Mesenchymal stem cell (in vitro differentiated cells and primary cell): ENCODE measurements around the gene COX19.
"Not testable (repeated sequence)": the region's sequence is repeated elsewhere in the genome, so short reads cannot be mapped to it uniquely, and the experiment has no call there.

Experiments
- DNase-seq: peaks from one replicate; pipeline ENCODE4 v3.0.0-alpha.2; 2013
- H2AFZ ChIP-seq: one replicate; pipeline ENCODE4 v1.6.1; 2013; ENCODE audit warnings: low read depth, mild to moderate bottlenecking, control low read depth, inconsistent platforms, low read length, moderate library complexity
- H2AK5ac ChIP-seq: 2 replicates; pipeline ENCODE4 v1.6.1; 2013; ENCODE audit warnings: low read length, moderate library complexity, mild to moderate bottlenecking, inconsistent platforms; ENCODE audit not compliant: severe bottlenecking
- H2BK120ac ChIP-seq: one replicate; pipeline ENCODE4 v1.6.1; 2013; ENCODE audit warnings: low read depth, mild to moderate bottlenecking, inconsistent platforms, low read length, moderate library complexity
- H2BK12ac ChIP-seq, 2 experiments: one replicate each; pipeline ENCODE4 v1.6.1; 2013; ENCODE audit warnings: inconsistent platforms in 2 of 2, low read length in 2 of 2, mild to moderate bottlenecking in 2 of 2, moderate library complexity in 2 of 2, control low read depth in 1 of 2
- H2BK15ac ChIP-seq: one replicate; pipeline ENCODE4 v1.6.1; 2013; ENCODE audit warnings: mild to moderate bottlenecking, low read depth, inconsistent platforms; ENCODE audit not compliant: poor library complexity, severe bottlenecking
- H2BK5ac ChIP-seq: 2 replicates; pipeline ENCODE4 v1.6.1; 2013; ENCODE audit warnings: low read depth, mild to moderate bottlenecking, low read length, control low read depth, inconsistent platforms; ENCODE audit not compliant: poor library complexity, severe bottlenecking
- H3K14ac ChIP-seq, 2 experiments: one replicate each; pipeline ENCODE4 v1.6.1; 2013; ENCODE audit warnings: inconsistent platforms in 2 of 2, low read length in 2 of 2, control low read depth in 1 of 2, mild to moderate bottlenecking in 1 of 2, moderate library complexity in 1 of 2
- H3K18ac ChIP-seq, 2 experiments: one replicate each; pipeline ENCODE4 v1.6.1; 2013; ENCODE audit warnings: inconsistent platforms in 2 of 2, low read length in 2 of 2, control low read depth in 1 of 2, low read depth in 1 of 2, mild to moderate bottlenecking in 1 of 2
- H3K23ac ChIP-seq, 2 experiments: one replicate each; pipeline ENCODE4 v1.6.1; 2013; ENCODE audit warnings: inconsistent platforms in 2 of 2, low read length in 2 of 2, mild to moderate bottlenecking in 2 of 2, moderate library complexity in 2 of 2, control low read depth in 1 of 2
- H3K27ac ChIP-seq: 2 replicates; pipeline ENCODE4 v1.5.1; 2013; ENCODE audit warnings: mild to moderate bottlenecking, moderate library complexity, low read length, control low read depth, inconsistent platforms; ENCODE audit not compliant: poor library complexity, severe bottlenecking
- H3K27me3 ChIP-seq, 2 experiments: 2 replicates each; pipeline versions ENCODE4 v1.6.1 to v1.7.0; 2013; ENCODE audit warnings: low read length in 2 of 2, mild to moderate bottlenecking in 2 of 2, moderate library complexity in 2 of 2, control low read depth in 1 of 2, inconsistent platforms in 1 of 2; ENCODE audit not compliant: control insufficient read depth in 1 of 2, insufficient read depth in 1 of 2
- H3K36me3 ChIP-seq, 2 experiments: 2 replicates each; pipeline versions ENCODE4 v1.6.1 to v1.7.0; 2013; ENCODE audit warnings: low read length in 2 of 2, control low read depth in 1 of 2, inconsistent platforms in 1 of 2, low read depth in 1 of 2, mild to moderate bottlenecking in 1 of 2; ENCODE audit not compliant: insufficient read depth in 2 of 2, control insufficient read depth in 1 of 2
- H3K4ac ChIP-seq, 2 experiments: one replicate each; pipeline ENCODE4 v1.6.1; 2013; ENCODE audit warnings: inconsistent platforms in 2 of 2, low read length in 2 of 2, mild to moderate bottlenecking in 2 of 2, moderate library complexity in 2 of 2, control low read depth in 1 of 2, low read depth in 1 of 2
- H3K4me1 ChIP-seq: 2 replicates; pipeline ENCODE4 v1.6.1; 2013; ENCODE audit warnings: low read depth, low read length, control low read depth; ENCODE audit not compliant: control insufficient read depth, insufficient read depth
- H3K4me2 ChIP-seq: 2 replicates; pipeline ENCODE4 v1.6.1; 2013; ENCODE audit warnings: low read length, mild to moderate bottlenecking, inconsistent platforms; ENCODE audit not compliant: poor library complexity, severe bottlenecking
- H3K4me3 ChIP-seq, 2 experiments: 2 replicates each; pipeline versions ENCODE4 v1.5.1 to v1.7.0; 2013; ENCODE audit warnings: low read length in 2 of 2, mild to moderate bottlenecking in 2 of 2, control low read depth in 1 of 2, low read depth in 1 of 2; ENCODE audit not compliant: insufficient read depth in 1 of 2
- H3K79me1 ChIP-seq: replicated peaks from 2 replicates; pipeline ENCODE4 v1.6.1; 2013; ENCODE audit warnings: mild to moderate bottlenecking, control low read depth, low read length, inconsistent platforms; ENCODE audit not compliant: poor library complexity, severe bottlenecking
- H3K9ac ChIP-seq: 2 replicates; pipeline ENCODE4 v1.7.0; 2013; ENCODE audit warnings: mild to moderate bottlenecking, low read length, moderate library complexity
- H3K9me3 ChIP-seq: 2 replicates; pipeline ENCODE4 v1.7.0; 2013; ENCODE audit warnings: mild to moderate bottlenecking, low read length; ENCODE audit not compliant: control insufficient read depth
- H4K8ac ChIP-seq: one replicate; pipeline ENCODE4 v1.6.1; 2013; ENCODE audit warnings: inconsistent platforms, mild to moderate bottlenecking, low read length, moderate library complexity
- H4K91ac ChIP-seq: one replicate; pipeline ENCODE4 v1.6.1; 2013; ENCODE audit warnings: mild to moderate bottlenecking, low read length, inconsistent platforms
- WGBS: methylation state at CpG from one replicate; pipeline ENCODE4 v1.1.7; 2013; ENCODE audit warnings: mixed read lengths; 5-methylcytosine and 5-hydroxymethylcytosine counted together

The COX19 gene

DNA sequence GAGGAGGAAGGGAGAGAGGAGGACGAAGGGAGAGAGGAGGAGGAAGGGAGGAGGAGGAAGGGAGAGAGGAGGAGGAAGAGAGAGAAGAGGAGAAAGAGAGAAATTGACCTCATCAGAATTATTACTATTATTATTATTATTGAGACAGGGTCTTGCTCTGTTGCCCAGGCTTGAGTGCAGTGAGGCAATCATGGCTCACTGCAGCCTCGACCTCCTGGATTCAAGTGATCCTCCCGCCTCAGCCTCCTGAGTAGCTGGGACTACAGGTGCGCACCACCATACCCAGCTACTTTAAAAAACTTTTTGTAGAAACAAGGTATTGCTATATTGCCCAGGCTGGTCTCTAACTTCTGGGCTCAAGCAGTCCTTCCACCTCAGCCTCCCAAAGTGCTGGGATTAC lies 31.6 kb downstream of the COX19 start:
- not testable (repeated sequence) for H2BK12ac ChIP-seq, H2AK5ac ChIP-seq, H3K79me1 ChIP-seq, H3K4me3 ChIP-seq, H2AFZ ChIP-seq, H3K18ac ChIP-seq, H2BK5ac ChIP-seq, H3K4ac ChIP-seq, H3K23ac ChIP-seq, H3K27ac ChIP-seq, H3K36me3 ChIP-seq, DNase-seq, H3K14ac ChIP-seq, H4K8ac ChIP-seq, H4K91ac ChIP-seq, H3K9ac ChIP-seq, H3K4me1 ChIP-seq, H2BK15ac ChIP-seq, H2BK120ac ChIP-seq, H3K4me2 ChIP-seq
- Histone ChIP-seq H3K9me3 (peaks cover 15% of the 10 kb centered on the region), H3K27me3 (peaks cover 0 to 25% of the 10 kb centered on the region in 2 experiments)
- WGBS, result 92% methylated on average over 3 of the region's 4 CpGs

DNA sequence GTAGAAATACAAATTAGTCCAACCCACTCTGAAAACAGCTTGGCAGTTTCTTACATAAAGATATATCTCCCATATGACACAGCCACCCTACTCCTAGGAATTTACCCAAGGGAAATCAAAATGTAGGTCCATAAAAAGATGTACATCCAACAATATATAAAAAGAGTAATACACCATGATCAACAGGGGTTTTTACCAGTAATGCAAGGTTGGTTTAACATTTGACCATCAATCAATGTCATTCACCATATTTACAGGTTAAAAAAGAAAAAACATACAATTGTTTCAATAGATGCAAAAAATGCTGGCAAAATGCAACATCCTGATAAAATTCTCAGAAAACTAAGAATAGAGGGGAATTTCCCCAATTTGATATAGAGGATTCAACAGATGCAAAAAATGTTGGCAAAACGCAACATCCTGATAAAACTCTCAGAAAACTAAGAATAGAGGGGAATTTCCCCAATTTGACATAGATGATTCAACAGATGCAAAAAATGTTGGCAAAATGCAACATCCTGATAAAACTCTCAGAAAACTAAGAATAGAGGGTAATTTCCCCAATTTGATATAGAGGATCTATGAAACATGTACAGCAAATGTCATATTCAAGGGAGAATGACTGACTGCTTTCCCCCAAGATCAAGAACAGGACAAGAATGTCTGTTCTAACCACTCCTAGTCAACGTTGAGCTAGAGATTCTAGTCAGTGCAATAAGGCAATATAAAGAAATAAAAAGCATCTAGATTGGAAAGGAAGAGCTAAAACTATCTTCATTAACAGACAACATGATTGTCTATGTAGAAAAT lies 34.5 kb downstream of the COX19 start:
- Histone ChIP-seq H4K8ac (no peak overlapping the region), H3K9ac (no peak overlapping the region), H3K36me3 (no peaks in the 10 kb centered on the region), H3K27me3 (peaks cover 0 to 24% of the 10 kb centered on the region in 2 experiments), H2BK5ac (no peak overlapping the region), H3K9me3 (peaks cover 15% of the 10 kb centered on the region), H2BK15ac (no peak overlapping the region), H3K4me2 (no peak overlapping the region), H2BK12ac (no peak overlapping the region), H3K27ac (no peak overlapping the region), H2BK120ac (no peak overlapping the region), H3K4me3 (no peak overlapping the region), H3K79me1 (no peaks in the 10 kb centered on the region), H3K4me1 (peaks cover 15% of the 10 kb centered on the region), H2AK5ac (no peak overlapping the region), H3K14ac (no peak overlapping the region), H4K91ac (no peak overlapping the region), H3K23ac (no peak overlapping the region), H2AFZ (no peak overlapping the region), H3K18ac (no peak overlapping the region), H3K4ac (no peak overlapping the region)
- DNase-seq, result no peak
- WGBS, result no CpG with 5 or more reads among the region's 2 CpGs

DNA sequence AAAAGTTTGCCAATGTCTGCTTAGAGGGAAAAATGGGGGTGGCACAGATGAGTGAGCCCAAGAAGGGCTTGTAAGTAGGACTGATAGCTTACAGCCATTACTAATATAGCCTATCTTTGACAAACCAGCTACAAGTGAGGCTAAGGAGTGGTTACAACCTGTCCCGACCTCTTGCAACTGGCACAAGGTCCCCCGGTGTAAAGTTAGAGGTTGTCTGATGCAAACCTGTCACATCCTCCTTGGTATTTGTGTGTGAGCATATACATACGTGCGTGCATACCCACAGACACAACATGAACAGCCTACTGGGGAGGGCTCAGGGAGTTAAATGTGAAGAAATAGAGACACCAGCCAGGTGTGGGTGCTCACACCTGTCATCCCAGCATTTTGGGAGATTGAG lies 35.5 kb downstream of the COX19 start:
- no peak overlapping the region for H2BK12ac ChIP-seq
- H3K9me3 ChIP-seq, result peaks cover 15% of the 10 kb centered on the region
- H2BK15ac ChIP-seq, result no peak overlapping the region
- H3K4me2 ChIP-seq, result no peak overlapping the region
- H3K4me1 ChIP-seq, result peaks cover 14% of the 10 kb centered on the region
- H3K79me1 ChIP-seq, result no peaks in the 10 kb centered on the region
- no peaks in the 10 kb centered on the region for H3K36me3 ChIP-seq
- no peak overlapping the region for H2AFZ ChIP-seq
- no peak overlapping the region for H3K9ac ChIP-seq
- H3K27ac ChIP-seq, result no peak overlapping the region
- peaks cover 0 to 22% of the 10 kb centered on the region in 2 experiments for H3K27me3 ChIP-seq
- no peak overlapping the region for H4K8ac ChIP-seq
- no peak overlapping the region for H2BK5ac ChIP-seq
- H3K4me3 ChIP-seq, result no peak overlapping the region
- no peak overlapping the region for H2BK120ac ChIP-seq
- H4K91ac ChIP-seq, result no peak overlapping the region
- no peak overlapping the region for H3K23ac ChIP-seq
- DNase-seq, result no peak
- H2AK5ac ChIP-seq, result no peak overlapping the region
- no peak overlapping the region for H3K4ac ChIP-seq
- H3K14ac ChIP-seq, result no peak overlapping the region
- WGBS, result 92% methylated on average over 4 of the region's 4 CpGs
- H3K18ac ChIP-seq, result no peak overlapping the region

DNA sequence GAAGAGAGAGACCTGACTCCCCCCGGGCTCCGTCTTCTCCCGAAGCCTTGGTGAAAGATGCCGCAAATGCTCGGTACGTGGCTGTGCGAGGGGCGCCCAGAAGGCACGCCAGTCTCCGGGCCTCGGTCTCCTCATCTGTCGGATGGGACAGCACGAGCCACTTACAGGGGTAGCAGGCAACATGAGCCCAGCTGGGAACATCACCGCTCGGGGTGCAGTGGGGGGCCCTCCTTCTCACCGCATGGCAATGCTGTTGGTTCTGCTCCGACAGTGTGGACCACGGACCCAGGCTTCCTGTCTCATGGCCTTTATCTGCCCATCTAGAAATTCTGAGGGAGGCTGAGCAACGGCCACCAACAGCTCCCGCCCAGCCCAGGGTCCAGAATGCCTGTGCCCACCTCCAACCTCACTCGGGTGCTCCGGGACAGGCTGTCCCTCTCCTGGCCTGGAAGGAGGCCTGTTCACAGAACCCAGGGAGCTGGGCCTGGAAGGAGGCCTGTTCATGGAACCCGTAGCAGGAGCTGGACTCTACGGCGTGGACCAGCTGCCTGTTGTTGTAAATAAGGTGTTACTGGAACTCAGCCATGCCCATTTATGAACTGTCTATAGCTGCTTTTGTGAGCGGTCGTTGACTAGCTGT lies 36.7 kb downstream of the COX19 start:
- H3K4me1 ChIP-seq, result peaks cover 17% of the 10 kb centered on the region
- no peak overlapping the region for H3K4me2 ChIP-seq
- no peak overlapping the region for H2BK5ac ChIP-seq
- no peak overlapping the region for H3K27ac ChIP-seq
- no peak overlapping the region for H2AK5ac ChIP-seq
- no peak overlapping the region for H3K18ac ChIP-seq
- H3K14ac ChIP-seq, result no peak overlapping the region
- H3K23ac ChIP-seq, result no peak overlapping the region
- H4K91ac ChIP-seq, result no peak overlapping the region
- no peaks in the 10 kb centered on the region for H3K36me3 ChIP-seq
- H3K9me3 ChIP-seq, result peaks cover 15% of the 10 kb centered on the region
- no peak overlapping the region for H3K4ac ChIP-seq
- no peak overlapping the region for H4K8ac ChIP-seq
- H2BK12ac ChIP-seq, result no peak overlapping the region
- H3K4me3 ChIP-seq, result no peak overlapping the region
- H3K27me3 ChIP-seq, result peaks cover 0 to 25% of the 10 kb centered on the region in 2 experiments
- 95% methylated on average over 27 of the region's 27 CpGs for WGBS
- H2BK120ac ChIP-seq, result no peak overlapping the region
- H3K9ac ChIP-seq, result no peak overlapping the region
- no peaks in the 10 kb centered on the region for H3K79me1 ChIP-seq
- no peak overlapping the region for H2AFZ ChIP-seq
- no peak overlapping the region for H2BK15ac ChIP-seq
- DNase-seq, result no peak
